HG03066 (cell line): ENCODE measurements around the gene COMTD1.

Experiments
- ATAC-seq: cut with Tn5 transposase; IDR thresholded peaks from one replicate; pipeline ENCODE4 v1.9.1; 2021; ENCODE audit warnings: low read depth; ENCODE audit not compliant: unreplicated experiment

Gene COMTD1

DNA sequence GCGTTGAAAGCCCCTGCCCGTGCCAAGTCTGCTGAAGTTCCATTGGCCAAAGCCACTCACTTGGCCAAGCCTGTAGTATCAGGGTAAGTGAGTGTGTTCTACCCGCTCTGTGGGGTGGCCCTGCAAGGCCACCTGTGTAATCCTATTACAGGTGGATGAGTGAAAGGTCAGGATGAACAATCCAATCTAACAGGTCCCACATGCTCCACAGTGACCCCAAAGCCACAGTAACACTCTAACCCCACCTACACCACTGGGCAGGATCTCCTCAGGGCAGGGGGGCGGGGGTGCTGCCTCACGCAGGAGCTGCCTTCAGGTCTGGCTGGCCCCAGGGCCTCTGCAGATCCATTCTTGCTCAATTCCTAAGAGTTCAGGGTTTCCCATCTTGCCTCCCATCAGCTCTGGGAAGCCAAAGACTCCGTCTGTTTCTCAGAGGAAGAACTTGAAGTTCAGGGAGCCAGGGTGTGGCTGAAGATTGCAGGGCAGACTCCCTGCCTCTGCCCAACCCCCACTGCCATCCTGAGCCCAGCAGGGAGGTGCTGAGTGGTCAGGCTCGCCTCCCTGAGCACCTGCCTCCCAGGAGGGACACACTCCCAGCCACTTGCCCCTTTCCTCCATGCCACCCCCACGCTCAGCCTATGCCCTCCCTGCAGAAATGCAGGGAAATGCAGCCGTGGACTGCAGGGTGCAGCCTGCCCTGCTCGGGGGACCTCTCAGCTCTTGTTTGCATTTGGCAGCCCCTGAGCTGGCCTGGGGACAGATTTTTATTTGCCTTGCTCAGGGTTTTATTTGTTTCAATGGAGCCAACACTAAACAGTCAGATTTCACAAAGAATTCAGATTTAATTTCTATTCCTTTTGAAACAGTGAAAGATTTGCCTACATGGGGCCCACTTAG, 9.8 kb upstream of the COMTD1 start:
- ATAC-seq, result no peak

DNA sequence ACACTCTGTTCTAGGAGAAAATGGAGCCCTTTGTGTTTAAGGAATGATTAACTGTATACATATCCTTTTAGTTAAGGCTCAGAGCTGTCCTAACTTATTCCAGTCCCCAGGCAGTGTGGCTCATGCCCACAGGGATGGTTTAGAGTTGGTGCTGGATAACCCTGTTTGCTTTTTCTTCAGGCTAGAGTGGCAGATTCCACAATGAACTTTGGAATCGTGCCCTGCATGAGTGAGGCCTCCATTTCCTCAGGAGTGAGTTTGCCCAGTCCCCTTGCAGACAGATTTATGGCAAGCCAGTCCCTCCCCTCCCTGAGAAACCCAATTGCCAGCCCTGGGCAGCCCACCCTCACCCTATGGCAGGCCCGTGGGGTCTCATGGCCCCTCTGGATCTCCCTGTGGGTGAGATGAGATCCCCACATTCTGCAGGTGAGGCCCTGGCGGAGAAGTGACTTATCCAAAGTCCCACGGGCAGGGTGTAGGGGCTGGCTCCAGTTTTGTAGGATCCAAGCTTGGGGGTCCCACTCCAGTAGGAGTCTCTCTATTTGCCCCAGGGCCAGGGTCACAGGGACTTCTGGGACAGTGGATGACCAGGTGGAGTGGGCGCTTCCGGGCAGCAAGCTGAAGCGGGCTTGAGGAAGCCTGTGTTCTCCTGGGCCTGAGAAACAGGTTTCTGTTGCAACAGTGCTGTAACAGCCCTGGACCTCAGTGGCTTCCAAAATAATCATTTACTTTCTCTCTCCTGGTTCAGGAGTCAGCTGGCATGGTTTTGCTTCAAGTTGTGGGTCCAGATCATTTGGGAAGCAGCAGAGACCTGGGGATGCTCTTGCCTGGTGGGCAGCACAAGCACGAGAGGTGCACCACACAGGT, 9.0 kb upstream of the COMTD1 start:
- no peak for ATAC-seq

DNA sequence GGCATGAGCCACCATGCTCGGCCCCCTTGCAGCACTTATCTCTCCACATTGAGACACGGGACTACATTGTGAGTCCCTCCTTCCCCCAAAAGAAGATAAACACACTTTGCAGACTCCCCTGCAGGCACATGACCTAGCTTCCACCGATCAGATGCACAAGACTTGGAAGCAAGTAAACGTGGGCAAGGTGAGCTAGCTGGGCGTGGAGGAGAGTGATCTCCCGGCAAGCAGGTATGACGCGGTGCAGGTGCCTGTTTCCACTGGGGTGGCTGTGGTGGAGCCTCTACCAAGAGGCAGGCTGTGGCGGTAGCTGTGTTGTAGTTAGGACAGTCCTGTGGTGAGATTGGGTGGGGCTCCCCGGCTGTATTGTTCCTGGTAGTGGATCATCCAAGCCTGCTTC, 7.7 kb upstream of the COMTD1 start:
- ATAC-seq, result no peak

DNA sequence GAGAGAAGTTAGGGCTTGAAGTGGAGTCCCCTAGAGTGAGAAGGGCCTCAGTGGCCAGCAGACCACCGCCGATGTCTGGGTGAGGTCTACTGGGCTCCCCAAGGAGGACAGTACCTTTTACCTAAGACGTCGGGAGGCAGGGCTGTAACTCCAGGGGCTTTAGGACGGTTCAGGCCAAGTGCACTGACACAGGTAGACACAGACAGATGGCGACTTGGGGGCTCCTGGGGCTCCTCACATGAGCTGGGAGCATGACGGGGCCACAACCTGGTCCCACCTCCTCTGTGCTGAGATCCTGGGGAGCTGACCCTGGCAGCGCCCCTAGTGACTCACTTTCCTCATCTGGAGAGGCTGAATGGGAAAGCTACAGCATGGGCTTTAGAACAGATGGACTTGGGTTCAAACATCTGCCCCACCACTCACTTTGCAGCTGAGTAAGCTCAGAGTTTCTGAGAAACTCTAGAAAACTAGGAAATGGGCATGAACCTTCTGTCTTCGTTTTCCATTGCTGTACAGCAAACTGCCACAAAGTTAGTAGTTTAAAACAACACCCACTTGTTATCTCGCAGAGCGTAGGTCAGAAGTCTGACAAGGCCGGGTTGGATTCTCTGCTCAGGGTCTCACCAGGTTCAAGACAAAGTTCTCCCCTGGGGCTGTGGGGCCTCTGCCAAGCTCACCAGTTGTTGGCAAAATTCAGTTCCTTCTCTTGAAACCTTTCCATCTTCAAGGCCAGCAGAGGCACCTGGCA, 4.7 kb upstream of the COMTD1 start:
- ATAC-seq, result no peak

DNA sequence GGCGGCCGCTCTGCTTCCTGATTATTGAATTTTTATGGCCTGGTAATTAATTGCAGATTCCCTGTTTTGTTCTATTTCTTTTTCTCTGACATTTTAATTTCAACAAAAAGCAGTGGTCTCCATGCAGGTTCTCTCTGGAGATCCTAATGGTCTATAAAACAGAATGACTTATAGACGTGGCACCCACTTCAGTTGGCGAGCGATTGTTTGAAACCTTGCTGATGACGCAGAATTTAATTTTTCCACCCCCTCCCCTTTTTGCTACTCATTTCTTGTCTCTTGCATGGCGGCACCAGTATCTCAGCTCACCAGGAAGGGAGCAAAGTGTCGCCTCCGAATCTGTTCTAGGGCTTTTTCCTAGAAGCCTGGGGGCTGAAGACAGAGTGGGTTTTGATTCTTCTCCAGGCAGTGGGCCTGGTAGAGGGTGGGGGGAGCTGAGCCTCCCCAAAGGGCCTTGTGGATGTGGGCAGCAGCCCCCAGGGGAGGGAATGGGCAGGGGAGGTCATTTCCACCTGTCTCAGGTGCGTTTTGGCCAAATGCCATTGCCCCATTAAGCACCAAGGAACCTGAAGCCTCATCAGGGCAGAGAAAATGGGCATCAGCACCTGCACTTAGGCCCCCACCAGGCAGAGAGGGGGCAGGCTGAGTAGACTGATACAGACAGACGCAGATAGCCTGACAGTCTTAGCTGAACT, 3.5 kb upstream of the COMTD1 start:
- no peak for ATAC-seq

DNA sequence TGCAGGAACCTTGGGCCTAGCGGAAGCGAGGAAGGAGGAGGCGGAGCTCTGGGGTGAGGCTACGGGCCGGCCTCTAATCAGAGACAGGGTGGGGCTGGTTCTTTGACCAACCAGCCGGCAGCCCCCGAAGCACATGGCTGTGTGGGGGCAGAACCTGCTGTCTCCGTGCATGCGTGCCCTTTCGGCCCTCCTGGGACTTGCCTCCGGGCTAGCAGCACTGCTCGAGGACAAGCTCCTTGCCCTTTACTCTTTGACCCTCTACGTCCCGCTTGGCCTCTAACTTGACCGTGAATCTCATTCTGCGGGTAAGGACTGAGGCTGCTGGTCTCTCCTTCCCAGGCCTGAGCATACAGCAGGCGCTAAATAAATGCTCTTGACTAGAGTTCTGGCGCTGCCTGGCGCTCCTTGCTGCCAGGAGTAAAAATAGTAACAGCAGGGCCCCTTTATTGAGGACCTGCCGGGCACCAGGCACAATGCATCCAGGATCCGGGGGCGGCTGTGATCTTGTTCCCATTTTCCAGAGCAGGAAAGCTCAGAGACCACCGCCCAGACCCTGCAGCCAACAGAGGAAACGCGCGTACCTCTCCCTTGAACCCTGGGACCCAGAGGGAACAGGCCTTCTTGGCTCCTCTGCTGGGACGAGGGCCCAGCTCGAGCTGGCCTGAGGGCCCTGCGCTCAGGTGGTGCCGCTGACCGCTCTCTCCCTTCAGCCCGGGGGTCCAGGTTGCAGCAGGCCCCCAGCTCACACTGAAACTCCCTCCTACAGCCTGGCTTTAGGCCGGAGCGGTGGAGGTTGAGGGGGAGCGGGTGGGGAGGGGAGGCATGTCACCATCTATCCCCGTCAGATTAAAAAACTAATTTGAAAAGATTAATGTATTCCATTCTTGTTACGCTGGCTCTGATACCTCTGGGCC, 2.7 kb upstream of the COMTD1 start:
- no peak for ATAC-seq

DNA sequence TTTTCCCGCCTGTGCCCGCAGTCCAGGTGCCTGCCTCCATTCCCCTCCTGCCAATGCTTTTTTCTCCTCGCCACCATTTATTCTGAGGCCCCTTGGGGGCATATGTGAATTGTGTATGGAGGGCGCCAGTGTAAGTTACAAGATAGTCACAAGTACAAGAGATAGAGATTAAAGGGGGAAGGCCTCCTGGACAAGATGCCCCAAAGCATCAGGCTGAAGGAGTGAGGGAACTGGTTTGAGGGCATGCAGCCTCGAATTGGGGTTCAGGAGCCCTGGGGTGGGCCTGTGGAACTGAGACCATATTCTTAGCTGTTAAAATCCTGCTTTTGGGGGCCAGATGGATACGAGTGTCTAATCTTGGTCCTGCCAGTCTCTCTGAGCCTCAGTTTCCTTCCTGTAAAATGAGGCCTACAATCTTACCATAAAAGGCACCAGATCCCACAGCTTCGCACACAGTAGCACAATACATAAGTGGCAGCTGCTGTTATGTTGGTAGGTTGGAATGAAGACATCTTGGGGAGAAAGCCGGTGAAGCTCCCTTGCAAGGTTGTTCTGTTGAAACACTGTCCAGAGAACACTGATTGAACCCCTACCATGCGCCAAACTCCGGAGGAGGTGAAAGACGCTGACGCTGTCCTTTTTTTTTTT, 545 bp upstream of the COMTD1 start:
- ATAC-seq, result no peak

DNA sequence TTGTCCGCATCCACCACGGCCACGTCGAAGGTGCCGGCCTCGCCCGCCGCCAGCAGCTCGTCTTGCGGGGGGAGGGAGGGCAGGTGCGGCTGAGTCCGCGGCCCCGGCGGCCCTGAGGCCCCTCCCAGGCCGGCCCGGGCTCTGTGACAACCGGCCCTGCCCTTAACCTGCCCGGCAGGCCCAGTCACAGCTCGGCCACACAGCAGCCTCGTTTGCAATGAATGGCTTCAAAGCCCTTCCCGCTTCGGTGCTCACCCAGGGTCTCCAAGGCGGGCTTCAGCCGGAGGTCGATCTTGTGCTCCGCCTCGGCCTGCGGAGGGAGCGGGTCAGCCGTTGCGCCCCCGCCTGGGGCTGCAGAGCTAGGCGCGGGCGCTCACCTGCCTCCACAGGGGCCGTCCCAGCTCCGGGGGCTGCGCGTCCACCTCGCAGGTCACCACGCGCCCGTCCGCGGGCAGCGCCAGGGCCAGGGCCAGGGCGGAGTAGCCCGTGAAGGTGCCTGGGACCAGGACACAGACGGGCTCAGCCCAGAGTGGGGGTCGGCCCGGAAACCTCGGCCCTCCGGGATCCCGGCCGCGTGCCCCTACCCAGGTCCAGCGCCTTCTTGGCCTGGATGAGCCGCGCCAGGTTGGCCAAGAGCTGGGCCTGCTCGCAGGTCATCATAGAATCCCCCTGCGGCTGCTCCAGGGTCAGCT, 928 bp downstream of the COMTD1 start:
- peak; percentile 2 for ATAC-seq

DNA sequence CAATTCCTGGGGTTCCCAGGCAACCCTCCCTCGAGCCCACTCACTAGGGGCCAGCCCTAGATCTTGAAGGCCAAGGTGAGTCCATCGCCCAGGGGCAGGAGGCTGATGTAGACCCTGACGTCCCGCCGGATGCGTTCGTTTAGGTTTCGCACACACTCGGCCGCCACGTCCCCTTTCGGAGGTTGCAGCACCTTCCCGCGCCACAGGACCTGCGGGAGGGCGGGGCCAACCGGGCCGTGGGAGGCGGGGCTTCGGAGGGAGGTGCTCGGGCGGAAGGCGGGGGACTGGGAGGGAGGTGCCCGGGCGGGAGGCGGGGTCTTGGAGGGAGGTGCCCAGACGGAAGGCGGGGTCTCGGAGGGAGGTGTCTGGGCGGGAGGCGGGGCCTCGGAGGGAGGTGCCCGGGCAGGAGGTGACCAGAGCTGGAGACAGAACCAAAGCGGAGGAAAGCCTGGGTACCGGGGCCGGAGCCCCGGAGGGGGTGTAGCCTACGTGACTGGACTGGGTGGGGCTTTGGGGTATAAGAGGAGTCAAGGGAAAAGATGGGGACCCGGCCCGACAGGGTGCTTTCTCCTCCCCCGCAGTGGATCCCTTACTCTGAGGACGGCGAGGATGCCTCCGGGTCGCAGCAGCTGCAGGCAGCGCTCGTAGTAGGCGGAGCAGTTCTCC, 1.6 kb downstream of the COMTD1 start:
- ATAC-seq, result peak; percentile 49

DNA sequence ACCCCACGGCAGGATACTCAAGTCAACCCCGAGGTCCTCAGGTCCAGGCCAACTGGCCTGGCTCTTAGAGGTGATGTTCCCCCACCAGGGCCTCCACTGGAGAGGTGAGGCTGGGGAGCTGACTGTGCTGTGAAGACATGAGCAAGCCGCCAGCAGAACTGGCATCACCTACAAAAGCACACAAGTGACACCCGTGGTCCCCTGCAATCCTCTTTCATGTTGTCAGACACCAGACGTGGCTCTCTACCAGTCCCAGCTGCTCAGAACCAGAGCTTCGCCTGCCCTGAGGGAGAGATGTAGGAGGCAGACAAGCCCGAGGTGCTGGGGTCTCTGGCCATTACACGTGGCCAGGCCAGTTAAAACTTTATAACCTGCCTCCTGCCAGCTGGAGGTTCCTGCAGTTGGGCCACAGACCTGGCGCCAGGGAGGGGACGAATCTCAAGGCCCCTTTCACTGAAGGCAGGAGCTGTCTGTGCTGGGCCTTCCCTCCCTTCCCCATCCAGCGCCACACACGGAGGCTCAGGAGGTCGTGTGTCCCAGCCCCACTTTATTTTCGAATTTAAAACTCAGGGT, 2.2 kb downstream of the COMTD1 start:
- ATAC-seq, result no peak

DNA sequence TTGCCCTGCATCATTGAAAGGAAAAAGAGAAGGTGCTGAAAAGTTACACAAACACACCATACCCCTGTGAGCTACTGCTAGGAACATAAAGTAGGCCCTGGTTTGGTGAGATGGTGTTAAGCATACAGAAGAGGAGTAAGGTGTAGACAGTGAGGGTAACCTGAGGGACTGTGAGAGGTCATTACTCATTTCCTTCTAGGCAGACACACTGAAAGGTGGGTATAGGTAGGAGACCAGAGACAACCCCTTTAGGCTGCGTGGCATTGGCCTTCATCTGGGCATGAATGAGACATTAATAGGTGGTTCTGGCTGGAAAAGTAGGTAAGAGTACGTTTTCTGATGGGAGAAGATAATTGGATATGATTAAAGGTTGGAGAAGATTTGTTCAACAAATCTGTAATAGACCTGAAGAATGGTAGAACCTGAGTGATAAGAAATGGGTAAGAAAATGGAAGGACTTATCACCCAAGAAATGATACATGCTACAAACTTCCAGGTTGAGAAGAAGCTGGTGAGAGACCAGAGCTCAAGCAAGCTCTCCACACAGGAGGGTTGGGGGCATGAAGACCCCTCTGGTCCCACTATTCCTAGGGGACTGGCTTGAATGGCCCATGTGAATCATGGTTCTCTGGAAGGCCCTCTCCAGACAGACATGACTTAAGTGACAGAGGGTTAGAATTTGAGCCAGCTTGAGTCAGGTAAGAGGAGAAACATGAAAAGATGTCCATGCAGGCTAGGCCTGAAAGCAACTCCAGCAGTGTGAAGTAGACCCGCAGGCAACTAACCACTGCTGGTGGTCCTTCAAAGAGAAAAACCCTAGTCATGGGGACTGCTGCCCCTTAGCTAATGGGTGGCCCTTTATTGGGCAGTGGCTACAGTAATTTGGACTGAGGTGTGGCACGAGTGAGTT, 3.8 kb downstream of the COMTD1 start:
- no peak for ATAC-seq

DNA sequence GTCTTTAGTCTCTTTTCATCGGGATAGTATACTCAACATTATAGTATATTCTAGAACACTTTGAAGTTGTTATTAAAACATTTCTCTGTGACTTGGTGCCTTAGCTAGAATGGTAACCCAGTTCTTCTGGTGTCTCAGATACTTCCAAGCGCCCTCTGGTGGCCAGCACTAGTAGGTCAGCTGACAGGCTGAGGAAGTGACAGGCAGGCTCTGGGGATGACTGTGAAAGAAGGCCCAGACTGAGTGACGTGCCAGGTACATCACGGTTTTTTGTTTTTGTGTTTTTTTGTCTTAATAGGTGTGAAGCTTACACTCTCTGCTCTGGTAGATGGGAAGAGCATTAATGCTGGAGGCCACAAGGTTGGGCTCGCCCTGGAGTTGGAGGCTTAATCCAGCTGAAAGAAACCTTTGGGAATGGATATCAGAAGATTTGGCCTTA, 5.1 kb downstream of the COMTD1 start:
- ATAC-seq, result peak; percentile 41

DNA sequence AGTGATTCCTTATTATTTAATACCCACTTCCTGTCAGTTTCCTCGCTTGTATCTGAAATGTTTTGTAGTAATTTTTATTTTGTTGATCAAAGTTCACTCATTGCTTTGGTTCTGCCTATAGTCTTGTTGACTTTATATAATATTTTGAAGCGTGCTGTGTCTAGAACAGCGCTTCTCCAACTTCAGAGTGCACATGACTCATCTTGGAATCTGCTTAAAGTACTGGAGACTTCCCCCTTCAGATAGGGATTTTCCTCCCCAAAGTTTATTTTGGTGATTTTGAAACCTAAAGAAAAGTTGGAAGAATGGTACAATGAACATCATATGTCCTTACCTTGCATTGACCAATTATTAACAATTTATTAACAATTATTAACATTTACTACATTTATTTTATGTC, 5.8 kb downstream of the COMTD1 start:
- ATAC-seq, result no peak

DNA sequence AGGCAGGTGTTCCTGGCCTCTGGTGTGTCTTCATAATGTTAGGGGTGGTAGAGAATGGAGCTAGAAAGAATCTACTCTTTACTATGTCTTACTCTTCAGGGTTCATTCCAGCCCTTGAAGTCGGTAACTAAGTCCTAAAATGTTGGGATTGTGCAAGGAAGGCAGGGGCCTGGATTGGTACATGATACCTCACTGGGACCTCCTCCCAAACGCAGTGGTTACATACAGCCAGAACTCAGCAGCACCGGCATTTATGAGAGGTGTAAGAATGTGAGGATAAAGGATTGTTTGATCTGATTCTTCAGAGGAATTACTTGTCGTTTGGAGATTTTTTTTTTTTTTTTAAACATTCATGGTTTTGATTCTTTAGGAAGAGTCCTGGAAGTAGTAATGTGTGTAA, 6.9 kb downstream of the COMTD1 start:
- ATAC-seq, result no peak

DNA sequence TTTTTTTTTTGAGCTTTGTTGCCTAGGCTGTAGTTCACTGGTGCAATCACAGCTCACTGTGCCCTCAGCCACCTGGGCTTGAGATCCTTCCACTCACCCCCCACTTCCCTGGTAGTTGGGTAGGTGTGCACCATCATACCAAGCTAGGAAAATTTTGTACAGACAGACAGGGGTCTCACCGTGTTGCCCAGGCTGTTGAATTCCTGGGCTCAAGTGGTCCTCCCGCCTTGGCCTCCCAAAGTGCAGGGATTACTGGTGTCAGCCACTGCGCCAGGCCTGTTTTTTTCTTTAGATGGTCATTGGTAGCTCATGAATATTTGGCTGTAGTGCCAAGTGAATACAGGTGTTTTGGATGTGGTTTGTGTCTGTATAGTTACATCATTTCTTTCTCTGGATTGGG, 7.5 kb downstream of the COMTD1 start:
- no peak for ATAC-seq

DNA sequence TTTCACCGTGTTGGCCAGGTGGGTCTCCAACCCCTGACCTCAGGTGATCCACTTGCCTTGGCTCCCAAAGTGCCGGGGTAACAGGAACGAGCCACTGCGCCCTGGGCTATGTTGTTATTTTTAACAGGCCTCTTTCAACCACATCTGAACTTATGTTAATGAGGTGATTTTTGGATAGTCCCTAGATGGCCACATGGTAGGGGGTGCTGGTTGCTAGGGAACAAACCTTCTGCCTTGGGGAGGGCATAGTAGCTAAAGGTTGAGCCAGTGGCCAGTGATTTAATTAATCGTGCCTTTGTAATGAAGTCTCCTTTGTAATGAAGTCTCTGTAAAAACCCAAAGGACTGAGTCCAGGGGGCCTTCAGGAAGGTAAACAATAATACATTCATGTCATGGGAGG, 9.1 kb downstream of the COMTD1 start:
- ATAC-seq, result no peak
